GM19025 (cell line): ENCODE results near the gene GNB3.
"Not testable (repeated sequence)": the region's sequence is repeated elsewhere in the genome, so short reads cannot be mapped to it uniquely, and the experiment has no call there.

Experiments used
- ATAC-seq: cut with Tn5 transposase; IDR thresholded peaks from one replicate; pipeline ENCODE4 v1.9.1; 2021; ENCODE audit warnings: mild to moderate bottlenecking, low read depth, moderate library complexity; ENCODE audit not compliant: unreplicated experiment

GNB3 gene

DNA sequence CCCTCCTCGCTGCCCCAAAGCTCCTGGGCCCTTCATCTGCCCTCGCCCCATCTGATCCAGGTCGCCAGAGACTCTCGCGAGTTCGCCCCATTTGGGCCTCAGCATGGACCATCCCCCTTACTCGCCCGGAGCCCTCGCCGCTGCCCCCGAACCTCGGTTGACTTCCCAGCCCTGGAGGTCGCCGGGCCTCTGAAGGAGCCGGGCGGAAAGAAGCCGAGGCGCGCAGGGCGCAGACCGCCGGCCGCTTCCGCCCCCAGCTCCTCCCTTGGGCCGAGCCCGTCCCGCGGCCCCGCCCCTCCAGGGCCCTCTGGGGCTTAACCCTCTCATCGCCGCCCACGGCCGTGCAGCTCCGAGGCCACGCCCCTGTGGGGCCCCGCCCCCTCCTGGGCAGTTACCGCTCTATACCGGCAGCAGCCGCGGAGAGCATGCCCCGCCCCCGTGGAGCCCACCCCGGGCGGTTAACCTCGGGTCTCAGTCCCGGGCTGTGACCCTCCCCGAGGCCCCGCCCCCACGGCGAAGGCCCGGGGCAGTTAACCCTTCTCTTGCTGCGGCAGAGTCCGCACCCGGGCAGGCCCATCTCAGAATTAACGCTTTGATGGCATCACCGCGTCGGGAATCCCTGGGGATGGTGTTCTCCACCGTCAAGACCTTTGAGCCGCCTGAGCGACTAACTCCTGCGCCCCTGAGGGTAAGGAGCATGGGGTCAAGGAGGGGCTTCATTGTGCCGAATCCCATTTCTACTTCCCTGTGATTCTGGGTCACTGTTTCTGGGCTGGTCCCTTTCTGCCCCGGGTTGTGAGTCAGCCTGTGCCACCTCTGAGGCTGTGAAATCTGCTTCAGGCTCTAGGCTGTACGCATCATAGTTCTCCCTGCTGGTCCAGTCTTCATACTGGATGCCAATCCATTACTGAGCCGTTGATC, 32.6 kb downstream of the GNB3 start, which contains the start of gene SPSB2:
Gene SPSB2 (minus strand): TSS at position 210 of the 921 bp plus-strand sequence. CDS start 402 bp downstream, outside the sequence.
- peak; percentile 70 for ATAC-seq

DNA sequence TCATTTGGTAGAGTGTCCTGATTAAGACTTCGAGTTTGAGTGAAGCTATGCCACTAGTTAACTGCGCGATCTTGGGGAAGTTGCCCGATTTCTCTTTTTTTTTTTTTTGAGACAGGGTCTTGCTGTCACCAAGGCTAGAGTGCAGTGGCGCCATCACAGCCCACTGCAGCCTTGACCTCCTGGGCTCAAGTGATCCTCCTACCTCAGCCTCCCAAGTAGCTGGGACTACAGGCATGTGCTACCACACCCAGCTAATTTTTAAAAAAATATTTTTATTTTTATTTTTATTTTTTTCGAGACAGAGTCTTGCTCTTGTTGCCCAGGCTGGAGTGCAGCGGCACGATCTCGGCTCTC, 33.3 kb downstream of the GNB3 start:
- ATAC-seq: not testable (repeated sequence)

DNA sequence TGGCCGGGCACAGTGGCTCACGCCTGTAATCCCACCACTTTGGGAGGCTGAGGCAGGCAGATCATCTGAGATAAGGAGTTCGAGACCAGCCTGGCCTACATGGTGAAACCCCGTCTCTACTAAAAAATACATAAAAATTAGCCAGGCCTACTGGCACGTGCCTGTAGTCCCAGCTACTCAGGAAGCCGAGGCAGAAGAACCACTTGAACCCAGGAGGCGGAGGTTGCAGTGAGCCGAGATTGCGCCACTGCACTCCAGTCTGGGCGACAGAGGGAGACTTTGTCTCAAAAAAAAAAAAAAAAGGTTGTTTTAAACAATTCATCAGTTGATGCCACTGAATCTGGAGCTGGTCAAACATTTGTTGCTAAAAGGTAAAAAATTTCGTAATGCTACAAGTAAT, 39.1 kb downstream of the GNB3 start:
- not testable (repeated sequence) for ATAC-seq

DNA sequence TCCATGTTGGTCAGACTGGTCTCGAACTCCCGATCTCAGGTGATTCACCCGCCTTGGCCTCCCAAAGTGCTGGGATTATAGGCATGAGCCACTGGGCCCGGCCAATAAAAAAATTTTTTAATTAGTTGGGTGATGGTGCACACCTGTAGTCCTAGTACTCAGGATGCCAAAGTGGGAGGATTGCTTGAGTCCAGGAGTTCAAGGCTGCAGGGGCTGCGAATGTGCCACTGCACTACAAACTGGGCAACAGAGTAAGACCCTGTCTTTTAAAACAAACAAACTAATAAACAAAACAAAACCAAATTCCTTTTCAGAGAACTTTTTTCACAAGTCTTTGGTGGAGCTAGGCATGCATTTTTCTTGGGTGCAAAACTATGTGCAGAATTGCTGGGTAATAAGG, 42.5 kb downstream of the GNB3 start:
- no peak for ATAC-seq

DNA sequence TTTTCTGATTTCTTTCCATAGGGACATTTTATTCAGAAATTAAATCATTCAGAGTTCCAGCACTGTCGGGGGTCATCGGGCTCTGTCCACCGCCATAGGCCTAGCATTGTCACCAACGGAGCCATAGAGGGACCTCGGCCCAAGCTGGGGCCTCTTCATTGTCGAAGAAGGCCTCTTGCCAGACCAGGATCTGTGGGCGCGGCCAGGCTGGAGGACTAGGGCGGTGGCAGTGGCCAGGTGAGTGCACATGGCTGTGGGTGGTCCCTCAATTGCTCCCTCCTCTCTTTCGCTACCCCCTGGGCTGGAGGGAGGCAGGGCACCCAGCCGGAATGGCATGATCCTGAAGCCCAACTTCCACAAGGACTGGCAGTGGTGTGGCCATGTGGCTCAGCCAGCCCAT, 43.0 kb downstream of the GNB3 start:
- no peak for ATAC-seq

DNA sequence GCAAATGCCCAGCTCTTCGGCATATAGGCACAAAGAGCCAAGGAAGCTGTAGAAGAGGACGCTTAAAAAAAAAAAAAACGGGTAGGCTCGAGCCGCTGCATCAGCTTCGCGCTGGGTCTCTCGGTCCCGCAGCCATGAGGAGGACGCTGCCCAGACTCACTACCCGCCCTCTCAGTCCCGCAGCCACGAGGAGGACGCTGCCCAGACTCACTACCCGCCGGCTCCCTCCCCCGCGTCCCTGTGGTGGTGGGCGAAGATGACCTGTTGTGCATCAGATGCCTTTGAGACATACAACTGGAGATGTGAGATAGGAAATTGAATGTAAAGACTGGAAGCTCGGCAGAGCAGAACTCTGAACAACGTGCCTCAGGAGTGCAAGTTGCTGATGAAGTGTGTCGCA, 43.8 kb downstream of the GNB3 start:
- ATAC-seq: no peak

DNA sequence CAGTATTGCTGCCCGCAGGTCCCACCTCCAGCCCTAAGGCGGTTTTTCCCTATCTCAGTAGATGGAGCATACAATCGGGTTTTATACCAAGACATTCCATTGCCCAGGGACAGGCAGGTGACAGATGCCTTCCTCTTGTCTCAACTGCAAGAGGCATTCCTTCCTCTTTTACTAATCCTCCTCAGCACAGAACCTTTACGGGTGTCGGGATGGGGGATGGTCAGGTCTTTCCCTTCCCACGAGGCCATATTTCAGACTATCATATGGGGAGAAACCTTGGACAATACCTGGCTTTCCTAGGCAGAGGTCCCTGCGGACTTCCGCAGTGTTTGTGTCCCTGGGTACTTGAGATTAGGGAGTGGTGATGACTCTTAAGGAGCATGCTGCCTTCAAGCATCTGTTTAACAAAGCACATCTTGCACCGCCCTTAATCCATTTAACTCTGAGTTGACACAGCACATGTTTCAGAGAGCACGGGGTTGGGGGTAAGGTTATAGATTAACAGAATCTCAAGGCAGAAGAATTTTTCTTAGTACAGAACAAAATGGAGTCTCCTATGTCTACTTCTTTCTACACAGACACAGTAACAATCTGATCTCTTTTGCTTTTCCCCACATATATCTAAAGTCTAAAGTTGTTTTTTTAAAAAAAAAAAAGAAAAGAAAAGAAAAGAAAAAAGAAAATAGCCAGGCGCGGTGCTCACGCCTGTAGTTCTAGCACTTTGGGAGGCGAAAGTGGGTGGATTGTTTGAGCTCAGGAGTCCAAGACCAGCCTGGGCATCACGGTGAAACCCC, 45.7 kb downstream of the GNB3 start:
- not testable (repeated sequence) for ATAC-seq

DNA sequence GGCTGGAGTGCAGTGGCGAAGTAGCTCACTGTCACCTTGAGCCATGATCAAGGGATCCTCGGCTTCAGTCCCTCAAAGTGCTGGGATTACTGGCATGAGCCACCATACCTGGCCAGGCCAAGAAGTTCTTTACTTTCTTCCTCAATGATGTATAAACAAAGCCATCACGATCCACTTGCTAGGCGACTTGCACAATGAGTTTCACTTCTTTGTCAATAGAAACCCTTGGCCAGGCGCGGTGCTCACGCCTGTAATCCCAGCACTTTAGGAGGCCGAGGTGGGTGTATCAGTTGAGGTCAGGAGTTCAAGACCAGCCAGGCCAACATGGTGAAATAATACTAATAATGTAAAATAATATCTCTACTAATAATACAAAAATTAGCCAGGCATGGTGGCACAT, 46.7 kb downstream of the GNB3 start:
- no peak for ATAC-seq

DNA sequence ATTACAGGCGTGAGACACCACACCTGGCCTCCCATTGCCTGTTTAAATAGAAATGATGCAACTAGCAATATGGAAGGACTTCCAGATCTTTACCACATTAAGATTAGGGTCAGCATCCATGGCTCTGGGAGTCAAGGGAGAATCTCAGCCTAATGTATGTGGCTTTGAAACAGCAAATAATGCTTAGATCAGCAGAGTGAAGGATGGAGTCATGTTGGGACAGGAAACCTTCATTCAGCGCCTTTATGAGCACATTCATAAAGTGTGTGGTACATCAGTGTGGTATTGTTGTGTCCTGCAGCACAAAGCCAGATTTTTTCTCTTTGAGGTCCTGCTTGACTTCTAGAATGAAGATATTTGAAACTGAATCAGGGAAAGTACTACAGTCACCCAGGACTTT, 47.6 kb downstream of the GNB3 start:
- no peak for ATAC-seq

DNA sequence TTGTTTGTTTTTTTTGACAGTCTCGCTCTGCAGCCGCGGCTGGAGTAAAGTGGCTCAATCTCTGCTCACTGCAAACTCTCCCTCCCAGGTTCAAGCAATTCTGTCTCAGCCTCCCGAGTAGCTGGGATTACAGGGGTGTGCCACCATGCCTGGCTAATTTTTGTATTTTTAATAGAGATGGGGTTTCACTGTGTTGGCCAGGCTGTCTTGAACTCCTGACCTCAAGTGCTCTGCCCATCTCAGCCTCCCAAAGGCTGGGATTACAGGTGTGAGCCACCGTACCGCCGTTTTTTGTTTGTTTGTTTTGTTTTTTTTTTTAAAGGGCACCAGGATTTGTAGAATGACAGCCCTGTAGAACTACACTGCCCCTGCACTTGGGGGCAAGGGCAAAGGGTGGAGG, 48.1 kb downstream of the GNB3 start:
- ATAC-seq: not testable (repeated sequence)

DNA sequence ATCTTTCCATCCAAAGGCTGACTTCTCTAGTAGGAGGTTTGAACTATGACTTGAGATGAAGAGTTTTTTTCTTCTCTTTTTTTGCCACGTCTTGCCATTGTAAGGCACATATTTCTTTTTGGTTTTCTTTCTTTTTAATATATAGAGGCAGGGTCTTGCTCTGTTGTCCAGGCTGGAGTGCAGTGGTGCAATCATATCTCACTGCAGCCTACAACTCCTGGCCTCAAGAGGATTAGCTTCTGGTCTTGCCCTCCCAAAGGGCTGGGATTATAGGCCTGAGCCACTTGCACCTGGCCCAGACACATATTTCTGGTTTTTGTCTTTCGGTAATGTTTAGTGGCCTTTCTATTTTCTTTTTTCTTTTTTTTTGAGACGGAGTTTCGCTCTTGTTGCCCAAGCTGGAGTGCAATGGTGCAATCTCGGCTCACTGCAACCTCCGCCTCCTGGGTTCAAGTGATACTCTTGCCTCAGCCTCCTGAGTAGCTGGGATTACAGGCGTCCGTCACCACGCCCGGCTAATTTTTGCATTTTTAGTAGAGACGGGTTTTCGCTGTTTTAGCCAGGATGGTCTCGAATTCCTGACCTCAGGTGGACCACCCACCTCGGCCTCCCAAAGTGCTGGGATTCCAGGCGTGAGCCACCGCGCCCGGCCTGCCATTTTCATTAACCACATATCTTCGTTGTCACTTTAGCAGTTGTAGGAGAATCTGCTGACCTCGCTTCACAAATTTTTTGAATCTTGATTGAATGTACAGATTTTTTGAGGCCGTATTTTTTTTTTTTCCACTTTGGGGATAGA, 49.2 kb downstream of the GNB3 start:
- not testable (repeated sequence) for ATAC-seq

DNA sequence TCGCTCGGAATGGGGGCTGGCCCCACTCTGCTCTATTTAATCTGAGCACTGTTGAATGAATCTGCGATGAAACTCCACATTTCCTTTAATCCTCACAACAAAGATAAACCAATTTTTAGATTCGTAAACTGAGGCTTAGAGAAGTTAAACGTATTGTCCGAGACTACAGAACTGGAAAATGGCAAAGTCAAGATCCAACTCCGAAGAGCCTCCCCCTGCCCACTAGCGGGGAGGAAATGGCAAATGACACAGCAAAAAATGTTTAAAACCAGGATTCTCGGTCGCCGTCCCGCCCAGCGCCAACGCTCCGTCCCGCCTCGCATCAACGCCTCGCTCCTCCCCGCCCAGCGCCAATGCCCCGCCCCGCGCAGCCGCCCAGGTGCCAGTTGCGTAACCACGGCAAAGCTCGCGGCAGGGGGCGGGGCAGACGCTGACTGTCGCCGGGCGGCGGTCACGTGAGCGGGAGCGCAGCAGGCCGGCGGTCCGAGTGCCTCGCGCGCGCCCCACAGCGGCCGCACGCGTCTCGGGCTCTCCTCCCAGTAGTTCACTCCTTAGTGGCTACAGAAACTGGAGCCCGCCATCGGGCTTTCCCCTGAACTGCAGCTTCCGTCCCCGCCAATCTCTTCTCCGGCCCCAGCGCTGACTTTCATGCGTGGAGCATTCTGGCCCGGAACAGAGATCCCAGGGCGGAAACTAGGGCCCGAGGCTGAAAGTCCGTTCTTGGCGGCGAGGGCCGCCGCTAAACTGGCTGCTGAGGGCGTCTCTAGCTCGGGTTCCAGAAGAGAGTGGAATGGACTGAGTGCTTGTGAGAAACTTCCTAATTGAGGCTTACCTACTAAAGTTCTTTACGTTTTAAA, 50.3 kb downstream of the GNB3 start:
- peak; percentile 91 for ATAC-seq

DNA sequence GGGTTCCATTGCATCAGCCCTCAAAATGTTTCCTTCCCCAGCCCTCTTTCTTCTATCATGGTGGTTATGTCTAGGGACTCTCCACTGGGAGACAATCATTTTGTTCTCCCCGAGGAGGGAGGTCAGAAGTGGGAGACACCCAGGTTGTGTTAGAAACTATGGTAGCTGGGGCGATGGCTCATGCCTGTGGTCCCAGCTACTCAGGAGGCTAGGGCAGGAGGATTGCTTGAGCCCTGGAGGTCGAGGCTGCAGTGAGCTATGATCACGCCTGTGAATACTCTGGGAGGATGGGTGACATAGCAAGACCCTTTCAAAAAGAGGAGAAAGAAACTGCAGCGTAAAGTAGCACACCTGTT, 50.9 kb downstream of the GNB3 start:
- no peak for ATAC-seq

DNA sequence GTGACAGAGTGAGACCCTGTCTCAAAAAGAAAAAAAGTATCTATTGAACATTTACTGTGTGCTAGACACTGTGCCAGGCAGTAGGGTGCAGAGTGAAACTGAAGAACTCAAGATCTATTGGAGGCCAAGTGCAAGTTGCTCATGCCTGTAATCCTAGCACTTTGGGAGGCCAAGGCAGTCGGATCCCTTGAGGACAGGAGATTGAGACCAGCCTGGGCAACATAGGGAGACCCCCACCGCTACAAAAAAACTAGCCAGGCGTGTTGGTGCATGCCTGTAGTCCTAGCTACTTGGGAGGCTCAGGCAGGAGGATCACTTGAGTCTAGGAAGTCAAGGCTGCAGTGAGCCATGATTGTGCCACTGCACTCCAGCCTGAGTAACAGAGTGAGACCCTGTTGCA, 52.0 kb downstream of the GNB3 start:
- ATAC-seq: not testable (repeated sequence)

DNA sequence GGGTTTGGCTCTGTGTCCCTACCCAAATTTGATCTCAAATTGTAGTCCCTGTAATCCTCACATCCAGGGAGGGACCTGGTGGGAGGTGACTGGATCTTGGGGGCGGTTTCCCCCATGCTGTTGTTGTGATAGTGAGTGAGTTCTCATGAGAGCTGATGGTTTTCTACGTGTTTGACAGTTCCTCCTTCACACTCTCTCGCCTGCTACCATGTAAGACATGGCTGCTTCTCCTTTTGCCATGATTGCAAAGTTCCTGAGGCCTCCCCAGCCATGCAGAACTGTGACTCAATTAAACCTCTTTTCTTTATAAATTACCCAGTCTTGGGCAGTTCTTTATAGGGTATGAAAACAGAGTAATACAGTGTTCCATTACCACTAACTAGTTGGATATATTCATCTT, 53.6 kb downstream of the GNB3 start:
- ATAC-seq: no peak
